GM08714 (cell line): ENCODE measurements around the gene G0S2.

ENCODE experiments used
- H3K4me3 ChIP-seq: fragments of 200-500 bp; sonication (Bioruptor generic); 2 replicates; pipeline ENCODE4 v1.5.1; 2014; ENCODE audit warnings: mild to moderate bottlenecking, low read length, inconsistent platforms
- ZNF274 ChIP-seq: IDR thresholded peaks from 2 replicates; pipeline ENCODE4 v1.6.1; 2012; ENCODE audit warnings: mild to moderate bottlenecking, low read depth, low read length

Gene G0S2

GRCh38 chr1:209655411-209656231 is 19.6 kb upstream of the G0S2 start:
- H3K4me3 ChIP-seq = no peak overlapping the region
- TF ChIP-seq ZNF274 = no peak

GRCh38 chr1:209657140-209657879 is 17.9 kb upstream of the G0S2 start:
- TF ChIP-seq ZNF274 = no peak
- no peak overlapping the region for H3K4me3 ChIP-seq

DNA sequence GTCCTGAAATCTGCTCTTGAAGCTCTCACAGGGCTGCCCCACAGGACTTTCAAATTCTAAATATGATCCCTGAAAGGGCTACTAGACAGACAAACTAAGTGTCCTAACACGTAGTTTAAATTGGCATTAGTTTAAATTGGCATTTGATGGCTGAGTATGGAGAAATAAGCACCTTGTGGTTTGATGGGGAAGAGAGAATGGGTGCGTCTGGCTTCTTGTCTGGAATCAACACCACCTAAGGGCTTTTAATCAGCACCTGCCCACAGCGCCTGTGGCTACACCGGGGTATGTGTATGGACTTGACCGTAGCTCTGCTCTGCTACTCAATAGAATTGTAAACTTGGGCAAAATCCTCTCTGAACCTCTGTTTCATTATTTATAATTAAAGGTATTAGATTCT is 17.3 kb upstream of the G0S2 start:
- no peak overlapping the region for H3K4me3 ChIP-seq
- no peak for TF ChIP-seq ZNF274

DNA sequence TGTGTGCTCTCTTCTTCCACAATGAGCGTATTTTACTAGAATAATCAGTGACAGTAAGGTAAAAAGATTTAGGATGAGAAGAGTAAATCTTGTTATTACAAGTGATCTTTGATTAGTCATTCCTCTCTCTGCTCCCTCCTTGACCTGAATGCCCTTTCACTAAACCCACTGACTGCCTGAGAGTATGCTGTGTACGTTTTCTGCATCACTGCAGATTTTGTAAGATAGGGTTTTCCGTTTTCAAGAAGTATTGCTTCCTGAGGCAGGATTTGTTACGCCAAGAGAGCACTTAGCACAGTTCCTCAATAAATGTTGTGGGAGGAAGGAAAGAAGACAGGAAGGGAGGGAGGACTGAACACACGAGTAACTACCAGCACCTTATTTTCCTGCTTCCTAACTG is 15.3 kb upstream of the G0S2 start:
- TF ChIP-seq ZNF274 = no peak
- H3K4me3 ChIP-seq = no peak overlapping the region

DNA sequence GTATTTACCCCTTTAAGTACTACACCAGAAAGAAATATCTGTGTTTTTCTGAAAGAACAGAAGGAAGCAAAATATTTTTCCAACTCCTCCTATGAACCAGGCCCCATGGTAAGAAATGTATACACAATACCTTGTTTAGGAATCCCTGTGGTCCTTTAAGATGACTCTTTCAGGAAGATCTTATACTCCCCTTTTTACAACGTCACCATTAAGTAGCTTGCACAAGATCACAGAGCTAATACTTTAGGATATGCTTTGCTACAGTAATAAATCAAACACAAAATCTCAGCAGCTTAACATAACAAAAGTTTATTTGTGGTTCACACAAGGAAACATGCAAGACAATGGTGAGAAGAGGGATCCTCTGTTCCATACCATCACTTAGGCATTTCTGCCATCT is 14.1 kb upstream of the G0S2 start:
- no peak for TF ChIP-seq ZNF274
- no peak overlapping the region for H3K4me3 ChIP-seq

DNA sequence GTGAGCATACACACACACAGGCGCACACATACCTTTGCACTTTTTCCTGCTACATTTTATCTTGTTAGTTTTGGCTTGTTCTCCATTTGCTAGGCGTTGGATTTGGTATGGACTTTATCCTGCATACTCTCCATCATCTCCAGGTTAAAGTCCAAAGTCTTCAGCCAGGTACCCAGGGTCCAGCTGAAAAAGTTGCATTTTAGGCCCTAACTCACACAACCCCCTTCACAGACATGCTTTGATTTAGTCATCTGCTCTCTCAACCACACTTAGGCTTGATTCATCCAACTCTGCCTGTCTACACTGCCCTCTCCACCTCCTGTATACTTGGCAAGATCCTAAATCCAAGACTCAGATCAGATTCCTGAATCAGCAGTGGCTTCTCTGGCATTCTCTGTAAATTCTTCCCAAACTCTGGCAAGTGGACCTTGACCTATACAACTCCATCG is 12.3 kb upstream of the G0S2 start:
- no peak for TF ChIP-seq ZNF274
- H3K4me3 ChIP-seq = no peak overlapping the region

DNA sequence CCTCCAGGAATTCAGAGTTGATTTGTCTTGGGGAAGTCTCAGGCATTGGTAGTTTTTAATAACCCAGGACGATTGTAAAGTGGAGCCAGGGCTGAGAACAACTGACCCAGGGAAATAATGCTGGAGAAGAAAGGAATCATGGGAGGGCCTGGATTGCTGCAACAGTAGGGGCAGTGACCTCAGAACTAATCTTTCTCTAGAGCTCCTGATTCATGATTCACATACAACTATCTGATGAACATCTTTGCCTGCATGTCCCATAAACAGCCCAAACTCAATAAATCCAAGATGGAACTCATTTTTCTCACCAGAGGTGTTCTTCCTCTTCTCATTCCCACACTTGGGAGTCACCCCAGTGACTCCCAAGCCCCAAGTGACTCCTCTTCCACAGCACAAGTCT is 8.1 kb upstream of the G0S2 start:
- TF ChIP-seq ZNF274 = no peak
- no peak overlapping the region for H3K4me3 ChIP-seq

DNA sequence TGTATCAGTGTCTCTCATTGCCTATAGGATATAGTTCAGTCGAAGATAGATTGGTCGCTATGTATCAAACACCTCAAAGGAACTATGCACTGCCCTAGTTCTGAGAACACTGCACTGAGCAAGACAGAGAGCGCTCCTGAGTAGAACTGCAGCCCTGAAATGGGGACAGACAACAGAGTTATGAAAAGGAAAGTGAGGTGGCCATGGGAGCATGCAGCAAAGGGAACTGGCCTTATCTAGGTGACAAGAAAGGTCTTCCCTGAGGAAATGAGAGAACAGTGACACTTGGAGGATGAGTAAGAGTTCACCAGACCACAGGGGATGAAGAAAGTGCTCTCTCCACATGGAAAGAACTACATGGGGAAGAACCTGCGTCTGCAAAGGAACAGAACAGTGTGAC is 7.5 kb upstream of the G0S2 start:
- TF ChIP-seq ZNF274 = no peak
- no peak overlapping the region for H3K4me3 ChIP-seq

DNA sequence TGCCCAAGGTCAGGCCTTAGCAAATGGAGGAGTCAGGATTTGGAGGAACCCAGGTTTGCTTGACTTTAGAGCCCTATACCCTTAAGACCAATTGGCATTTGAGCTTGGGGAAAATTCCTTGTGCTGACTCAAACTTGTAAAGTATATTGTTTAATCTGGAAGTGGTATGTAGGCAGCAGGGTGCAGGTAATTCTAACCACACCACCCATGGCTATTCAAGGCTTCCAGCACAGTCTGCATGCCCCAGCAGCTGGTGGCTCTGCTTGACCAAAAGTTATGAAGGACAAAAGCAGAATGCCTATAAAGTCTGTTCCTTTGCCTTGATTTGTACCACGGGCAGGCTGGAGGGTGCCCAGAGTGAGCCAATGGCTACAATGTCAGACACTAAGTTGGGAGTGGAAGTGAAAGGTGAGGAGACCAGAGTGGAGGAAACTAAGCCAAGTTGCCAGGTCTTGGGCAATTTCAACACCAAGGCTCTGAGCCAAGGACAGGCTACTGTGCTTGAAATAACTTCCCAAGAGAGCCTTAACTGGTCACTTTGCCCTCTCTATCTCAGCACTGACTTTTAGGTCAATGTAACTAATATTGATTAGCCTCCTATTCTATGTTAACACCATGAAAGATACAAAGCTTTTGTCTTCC is 4.7 kb upstream of the G0S2 start:
- no peak for TF ChIP-seq ZNF274
- H3K4me3 ChIP-seq = no peak overlapping the region

GRCh38 chr1:209672705-209673630 is 2.2 kb upstream of the G0S2 start:
- no peak for TF ChIP-seq ZNF274
- H3K4me3 ChIP-seq = no peak overlapping the region

- no peak for TF ChIP-seq ZNF274
- H3K4me3 ChIP-seq = no peak overlapping the region
Observed at GRCh38 chr1:209673631-209674417, 1.4 kb upstream of the G0S2 start.

- no peak for TF ChIP-seq ZNF274
- H3K4me3 ChIP-seq = peak overlapping the region; percentile 5; the same call in 1 of the 2 replicates
Observed at GRCh38 chr1:209675565-209676154, 448 bp downstream of the G0S2 start.

- TF ChIP-seq ZNF274 = no peak
- no peak overlapping the region for H3K4me3 ChIP-seq
Observed at GRCh38 chr1:209678981-209679539, 3.8 kb downstream of the G0S2 start.
